GM19099 (cell line): ENCODE results near the gene TNS3.

Source experiments
- POLR2A ChIP-seq: IDR thresholded peaks from 3 replicates; pipeline ENCODE4 v1.6.1; 2011; ENCODE audit warnings: low read depth; ENCODE audit not compliant: insufficient read length; ENCODE audit errors: extremely low read depth

The TNS3 gene

DNA sequence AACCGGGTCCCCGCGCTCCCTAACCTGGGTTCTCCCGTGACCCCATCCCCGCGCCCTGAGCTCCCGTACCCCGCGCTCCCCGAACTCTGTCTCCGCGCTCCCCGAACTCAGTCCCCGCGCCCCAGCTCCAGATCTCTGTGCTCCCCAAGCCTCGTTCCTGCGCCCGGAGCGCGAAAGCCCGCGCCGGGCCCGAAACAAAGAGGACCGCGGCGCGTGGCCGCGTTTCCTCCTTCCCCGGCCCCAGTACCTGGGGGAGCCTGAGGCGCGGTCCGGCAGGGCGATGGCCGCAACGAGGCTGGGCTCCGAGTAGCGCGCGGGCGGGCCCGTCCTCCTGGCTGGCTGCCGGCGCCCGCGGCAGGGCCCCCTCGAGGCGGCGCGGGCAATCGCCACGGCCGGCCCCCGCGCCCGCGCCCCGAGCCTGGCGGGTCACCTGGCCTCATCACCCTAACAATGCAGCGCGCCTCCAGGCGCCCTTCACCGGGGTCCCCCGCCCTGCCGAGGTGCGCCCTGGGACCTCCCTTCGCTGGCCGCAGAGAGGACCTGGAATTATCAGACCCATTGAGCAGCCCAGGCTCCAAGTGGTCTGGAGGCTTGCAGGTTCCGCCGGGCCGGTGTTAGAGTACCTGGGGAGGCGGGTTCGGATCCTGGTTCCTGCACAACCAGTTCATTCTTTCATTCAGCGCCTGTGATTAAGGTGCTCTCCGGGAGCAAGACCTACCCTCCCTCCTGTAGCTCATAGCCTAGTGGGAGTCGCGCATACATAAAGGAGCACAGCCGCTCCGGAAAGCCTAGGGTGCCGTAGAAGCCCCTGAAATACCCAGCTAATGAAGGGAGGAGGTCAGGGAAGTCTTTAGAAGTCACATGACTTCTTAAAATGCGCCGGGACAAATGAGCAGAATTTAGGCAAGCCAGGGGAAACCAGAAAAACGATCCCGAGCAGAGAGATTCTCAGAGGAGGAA is at the start of gene TNS3:
Gene TNS3, minus strand, starts transcription at position 308 of the 960 bp plus-strand sequence. CDS start 142,475 bp downstream, outside the sequence.
- TF ChIP-seq POLR2A: no peak

DNA sequence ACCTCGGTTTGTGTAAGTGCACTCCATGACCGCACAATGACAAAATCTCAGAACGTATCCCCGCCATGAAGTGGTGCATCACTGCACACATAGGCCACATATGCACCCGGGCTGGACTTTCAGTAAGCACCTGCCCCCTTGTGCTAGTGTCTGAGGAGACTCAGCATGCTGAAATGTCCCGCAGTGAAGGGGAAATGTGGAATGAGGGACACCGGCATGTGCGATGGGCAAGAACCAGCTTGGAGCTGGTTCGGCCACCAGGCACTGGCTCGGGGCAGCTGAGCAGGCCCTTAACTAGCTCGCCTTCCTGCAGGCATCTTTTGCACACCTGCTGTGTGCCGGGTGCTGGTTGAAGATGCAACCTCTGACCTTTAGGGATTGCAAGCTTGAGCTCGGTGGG is 49.8 kb upstream of the TNS3 start:
- no peak for TF ChIP-seq POLR2A

GRCh38 chr7:47627580-47628283 is 45.8 kb upstream of the TNS3 start:
- TF ChIP-seq POLR2A: no peak

DNA sequence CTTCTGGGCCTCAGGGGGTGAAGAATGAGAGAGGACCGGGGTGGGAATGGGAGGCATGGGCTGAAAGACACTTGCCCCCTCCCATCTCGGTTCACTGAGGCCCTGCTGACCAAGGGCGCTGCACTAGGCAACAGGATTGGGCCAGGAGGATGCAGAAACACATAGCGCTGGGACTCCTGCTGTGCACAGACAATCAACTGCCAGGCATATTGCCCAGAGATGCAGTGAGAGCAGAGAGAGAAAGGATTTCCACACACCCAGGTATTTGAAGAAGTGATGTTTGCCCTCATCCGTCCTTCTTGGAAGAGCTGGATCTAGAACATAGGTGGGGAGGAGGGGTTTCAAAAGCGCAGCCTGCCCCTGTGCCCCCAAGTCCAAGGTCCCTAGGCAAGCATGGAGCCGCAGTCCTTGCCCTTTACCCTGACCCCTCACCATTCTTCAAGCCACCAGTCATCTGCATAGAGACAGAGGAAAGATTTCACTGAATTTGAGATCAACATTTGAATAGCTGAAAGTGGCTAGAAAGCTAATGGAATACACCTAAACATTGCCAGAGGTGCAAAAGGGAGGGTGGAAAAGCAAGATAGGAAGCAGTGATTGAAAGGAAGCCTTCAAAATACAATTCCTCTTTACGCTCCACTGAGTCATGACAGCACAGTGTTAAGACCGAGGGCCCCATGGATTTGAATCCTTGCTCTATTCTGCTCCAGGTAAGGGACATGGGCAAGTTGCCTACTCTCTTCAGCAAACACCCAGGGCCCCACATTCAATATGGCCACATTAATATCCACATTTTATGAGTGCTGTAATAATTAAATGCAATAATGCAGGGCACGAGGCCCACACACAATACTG is 44.2 kb upstream of the TNS3 start:
- no peak for TF ChIP-seq POLR2A

GRCh38 chr7:47624689-47625088 is 42.8 kb upstream of the TNS3 start:
- no peak for TF ChIP-seq POLR2A

GRCh38 chr7:47622946-47623640 is 41.2 kb upstream of the TNS3 start:
- no peak for TF ChIP-seq POLR2A

- no peak for TF ChIP-seq POLR2A
These were observed 40.7 kb upstream of the TNS3 start for GRCh38 chr7:47622586-47622945.

DNA sequence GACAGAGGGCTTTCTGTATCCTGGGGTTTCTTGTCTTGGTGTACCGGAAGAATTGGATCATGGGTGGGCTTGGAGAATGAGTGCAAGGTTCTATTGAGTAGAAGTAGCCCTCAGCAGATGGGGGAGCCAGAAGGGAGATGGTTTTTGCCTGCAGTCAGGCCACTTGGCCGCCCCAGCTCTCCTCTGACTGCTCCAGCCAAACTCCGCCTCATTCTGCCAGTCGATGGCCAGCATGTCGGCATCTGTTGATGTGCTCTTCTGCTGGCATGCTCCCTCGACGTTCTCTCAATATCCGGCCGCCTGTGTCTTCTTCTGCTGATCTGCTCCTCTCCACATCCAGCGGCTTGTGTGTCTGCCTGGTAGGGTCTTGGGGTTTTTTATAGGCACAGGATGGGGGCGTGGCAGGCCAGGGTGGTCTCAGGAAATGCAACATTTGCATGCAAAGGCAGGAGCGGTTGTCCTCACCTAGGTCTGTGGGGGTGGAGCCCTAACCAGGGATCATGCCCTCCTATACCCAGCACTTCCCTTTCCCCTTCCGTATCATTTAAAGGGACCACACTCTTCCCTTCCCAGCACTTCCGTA is 40.2 kb upstream of the TNS3 start:
- peak; percentile 35 for TF ChIP-seq POLR2A

DNA sequence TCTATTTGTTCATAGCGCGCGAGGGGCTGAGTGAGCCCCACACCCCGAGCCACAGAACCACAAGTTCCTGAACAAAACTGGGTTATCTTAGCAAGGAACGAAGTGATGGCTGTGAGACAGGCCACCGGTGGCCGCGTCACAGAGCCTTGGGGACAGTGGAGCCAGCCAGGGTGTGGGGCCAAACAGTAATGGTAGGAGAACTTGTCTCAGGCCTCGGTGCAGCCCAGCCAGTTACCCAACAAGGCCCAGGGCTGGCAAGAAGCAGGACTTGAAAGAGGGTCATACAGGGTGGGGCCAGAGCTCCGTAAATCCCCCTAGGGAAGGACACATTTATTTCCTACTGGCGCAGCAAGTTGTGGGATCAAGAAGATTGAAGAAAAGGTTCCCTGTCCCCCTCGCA is 39.4 kb upstream of the TNS3 start:
- no peak for TF ChIP-seq POLR2A

DNA sequence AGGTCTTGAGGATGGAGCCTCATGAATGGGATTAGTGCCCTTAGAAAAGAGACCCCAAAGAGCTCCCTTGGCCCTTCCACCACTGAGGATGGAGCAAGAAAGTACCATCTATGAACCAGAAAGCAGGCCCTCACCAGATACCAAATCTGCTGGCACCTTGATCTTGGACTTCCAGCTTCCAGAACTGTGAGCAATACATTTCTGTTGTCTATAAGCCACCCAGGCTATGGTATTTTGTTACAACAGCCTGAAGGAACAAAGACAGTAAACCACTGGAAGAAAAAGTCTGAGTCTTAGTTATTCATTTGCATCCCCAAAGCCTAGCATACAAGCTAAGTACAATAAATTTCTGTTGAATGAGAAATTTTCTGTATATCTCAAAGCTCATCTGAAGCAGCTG is 37.9 kb upstream of the TNS3 start:
- TF ChIP-seq POLR2A: no peak

- no peak for TF ChIP-seq POLR2A
These were observed 35.2 kb upstream of the TNS3 start for GRCh38 chr7:47617131-47617530.

- no peak for TF ChIP-seq POLR2A
These were observed 32.5 kb upstream of the TNS3 start for GRCh38 chr7:47614450-47614849.

- no peak for TF ChIP-seq POLR2A
These were observed 29.2 kb upstream of the TNS3 start for GRCh38 chr7:47611045-47611511.

- no peak for TF ChIP-seq POLR2A
These were observed 28.7 kb upstream of the TNS3 start for GRCh38 chr7:47610506-47611044.

DNA sequence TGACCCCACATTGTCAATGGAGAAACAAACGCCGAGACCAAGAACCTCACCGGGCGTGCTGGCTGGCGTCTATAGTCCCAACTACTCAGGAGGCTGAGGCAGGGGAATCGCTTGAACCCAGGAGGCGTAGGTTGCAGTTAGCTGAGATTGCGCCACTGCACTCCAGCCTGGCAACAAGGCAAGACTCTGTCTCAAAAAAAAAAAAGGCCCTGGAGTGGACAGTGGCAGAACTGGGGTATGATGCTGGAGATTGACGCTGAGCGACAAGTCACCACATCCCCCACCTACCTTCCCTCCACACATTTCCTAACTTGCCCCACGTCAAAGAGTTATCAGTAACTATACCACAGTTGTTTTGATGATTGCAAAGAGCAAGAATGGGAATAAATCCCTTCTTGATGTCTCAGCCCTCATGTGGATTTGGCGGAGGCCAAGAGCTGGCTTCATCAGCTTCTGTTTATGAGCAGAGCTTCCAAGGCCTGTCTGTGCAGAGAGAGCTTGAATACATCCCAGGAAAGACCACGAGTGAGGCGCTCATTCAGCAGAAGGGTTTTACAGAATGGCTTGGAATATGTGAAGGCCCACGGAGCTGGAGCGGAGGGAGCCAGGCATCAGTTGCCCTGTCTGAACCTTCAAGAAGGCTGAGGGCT is 28.0 kb upstream of the TNS3 start:
- no peak for TF ChIP-seq POLR2A
